Neural progenitor cell (in vitro differentiated cells): ENCODE results near the gene RASGRF1. TPM values are rescaled to one million over a fixed set of nuclear protein-coding genes. Genes with fewer than 3 reads are reported as not detected.

Source experiments
- DNase-seq: peaks from one replicate; pipeline ENCODE4 v3.0.0-alpha.2; 2016; ENCODE audit warnings: low spot score
- H2AFZ ChIP-seq: fragments of 200-600 bp; sonication (generic); replicated peaks from 2 replicates; pipeline ENCODE4 v1.6.1; 2016; ENCODE audit warnings: antibody characterized with exemption
- H3F3A ChIP-seq: fragments of 200-600 bp; sonication (generic); 2 replicates; pipeline ENCODE4 v1.6.1; 2016; ENCODE audit warnings: antibody characterized with exemption, low read depth
- H3K27ac ChIP-seq: fragments of 200-600 bp; sonication (generic); 2 replicates; pipeline ENCODE4 v1.5.1; 2016; ENCODE audit warnings: mild to moderate bottlenecking
- H3K27me3 ChIP-seq: fragments of 200-600 bp; sonication (generic); 2 replicates; pipeline ENCODE4 v1.6.1; 2016; ENCODE audit warnings: mild to moderate bottlenecking, moderate library complexity
- H3K36me3 ChIP-seq: fragments of 200-600 bp; sonication (generic); 2 replicates; pipeline ENCODE4 v1.5.1; 2016
- H3K4me1 ChIP-seq: fragments of 200-600 bp; sonication (generic); 2 replicates; pipeline ENCODE4 v1.6.1; 2016; ENCODE audit warnings: mixed run types
- H3K4me2 ChIP-seq: fragments of 200-600 bp; sonication (generic); 2 replicates; pipeline ENCODE4 v1.6.1; 2016
- H3K4me3 ChIP-seq: fragments of 200-600 bp; sonication (generic); 2 replicates; pipeline ENCODE4 v1.5.1; 2016
- H3K79me2 ChIP-seq: fragments of 200-600 bp; sonication (generic); 2 replicates; pipeline ENCODE4 v1.6.1; 2016; ENCODE audit warnings: low read depth
- H3K9ac ChIP-seq: fragments of 200-600 bp; sonication (generic); 2 replicates; pipeline ENCODE4 v1.6.1; 2016
- H3K9me3 ChIP-seq: fragments of 200-600 bp; sonication (generic); 2 replicates; pipeline ENCODE4 v1.5.1; 2016; ENCODE audit warnings: low read depth
- H4K20me1 ChIP-seq: fragments of 200-600 bp; sonication (generic); 2 replicates; pipeline ENCODE4 v1.6.1; 2016; ENCODE audit warnings: low read depth
- H3K27ac Mint-ChIP-seq: 3 replicates; pipeline ENCODE4 v1.8.0; 2021; ENCODE audit warnings: mixed read lengths
- H3K27me3 Mint-ChIP-seq: 2 replicates; pipeline ENCODE4 v1.8.0; 2022; ENCODE audit warnings: low read depth, mild to moderate bottlenecking, inconsistent platforms, moderate library complexity, mixed read lengths; ENCODE audit not compliant: insufficient read depth
- H3K36me3 Mint-ChIP-seq: 3 replicates; pipeline ENCODE4 v1.8.0; 2021; ENCODE audit warnings: mixed read lengths
- H3K4me1 Mint-ChIP-seq: 3 replicates; pipeline ENCODE4 v1.8.0; 2021; ENCODE audit warnings: mixed read lengths
- H3K4me3 Mint-ChIP-seq: 3 replicates; pipeline ENCODE4 v1.8.0; 2021; ENCODE audit warnings: mild to moderate bottlenecking, moderate library complexity, mixed read lengths
- H3K9me3 Mint-ChIP-seq: 3 replicates; pipeline ENCODE4 v1.8.0; 2020; ENCODE audit warnings: mixed read lengths
- CTCF ChIP-seq: fragments of 200-600 bp; sonication (generic); IDR thresholded peaks from 2 replicates; pipeline ENCODE4 v1.5.1; 2017; ENCODE audit warnings: antibody characterized with exemption, mild to moderate bottlenecking
- EZH2 ChIP-seq: fragments of 200-600 bp; sonication (generic); IDR thresholded peaks from 2 replicates; pipeline ENCODE4 v1.6.1; 2017; ENCODE audit warnings: antibody characterized with exemption, mild to moderate bottlenecking, moderate library complexity
- EZH2phosphoT487 ChIP-seq: fragments of 200-600 bp; sonication (generic); IDR thresholded peaks from 2 replicates; pipeline ENCODE4 v1.6.1; 2017; ENCODE audit warnings: antibody characterized with exemption
- total RNA-seq: library from RNA; depleted of rRNA; stranded (reverse); fragments of >200 nt; gene quantifications from 2 replicates; pipeline ENCODE4 v1.2.3, GENCODE V29; 2015; ENCODE audit warnings: low replicate concordance

The RASGRF1 gene
- total RNA-seq, 1 donor from 2014 or later, result 0.22 TPM

GRCh38 chr15:78983146-78983918 is 107.2 kb downstream of the RASGRF1 start:
- H3K27ac Mint-ChIP-seq, result no peak overlapping the region
- H3F3A ChIP-seq, result no peaks in the 10 kb centered on the region
- peaks cover 14% of the 10 kb centered on the region for H3K27me3 Mint-ChIP-seq
- H3K79me2 ChIP-seq, result no peaks in the 10 kb centered on the region
- no peak overlapping the region for H3K9ac ChIP-seq
- no peak overlapping the region for H2AFZ ChIP-seq
- DNase-seq, result no peak
- TF ChIP-seq CTCF, result no peak
- no peak for TF ChIP-seq EZH2
- TF ChIP-seq EZH2phosphoT487, result no peak
- H3K36me3 ChIP-seq, result no peaks in the 10 kb centered on the region
- no peaks in the 10 kb centered on the region for H3K36me3 Mint-ChIP-seq
- H3K9me3 ChIP-seq, result no peaks in the 10 kb centered on the region
- H3K4me3 ChIP-seq, result no peak overlapping the region
- H3K4me1 Mint-ChIP-seq, result peaks cover 5% of the 10 kb centered on the region
- no peaks in the 10 kb centered on the region for H3K4me1 ChIP-seq
- no peak overlapping the region for H3K4me2 ChIP-seq
- H3K27ac ChIP-seq, result no peak overlapping the region
- no peaks in the 10 kb centered on the region for H4K20me1 ChIP-seq
- H3K9me3 Mint-ChIP-seq, result no peaks in the 10 kb centered on the region
- no peaks in the 10 kb centered on the region for H3K27me3 ChIP-seq
- H3K4me3 Mint-ChIP-seq, result no peak overlapping the region

GRCh38 chr15:78982736-78983135 is 107.8 kb downstream of the RASGRF1 start:
- Histone ChIP-seq H3K9me3 (no peaks in the 10 kb centered on the region), H3K27me3 (no peaks in the 10 kb centered on the region), H3K79me2 (no peaks in the 10 kb centered on the region), H3K9ac (no peak overlapping the region), H3K27ac (no peak overlapping the region), H4K20me1 (no peaks in the 10 kb centered on the region), H3K4me1 (no peaks in the 10 kb centered on the region), H2AFZ (no peak overlapping the region), H3K4me2 (no peak overlapping the region), H3F3A (no peaks in the 10 kb centered on the region), H3K36me3 (no peaks in the 10 kb centered on the region), H3K4me3 (no peak overlapping the region)
- H3K27ac Mint-ChIP-seq, result no peak overlapping the region
- no peaks in the 10 kb centered on the region for H3K9me3 Mint-ChIP-seq
- H3K4me3 Mint-ChIP-seq, result no peak overlapping the region
- DNase-seq, result no peak
- no peaks in the 10 kb centered on the region for H3K36me3 Mint-ChIP-seq
- H3K4me1 Mint-ChIP-seq, result peaks cover 8% of the 10 kb centered on the region
- TF ChIP-seq CTCF, result no peak
- no peak for TF ChIP-seq EZH2
- TF ChIP-seq EZH2phosphoT487, result no peak
- peaks cover 11% of the 10 kb centered on the region for H3K27me3 Mint-ChIP-seq

- Histone ChIP-seq H3K36me3 (no peaks in the 10 kb centered on the region), H3K4me1 (no peaks in the 10 kb centered on the region), H3F3A (no peaks in the 10 kb centered on the region), H3K9me3 (no peaks in the 10 kb centered on the region), H3K27me3 (no peaks in the 10 kb centered on the region), H3K4me2 (no peak overlapping the region), H2AFZ (no peak overlapping the region), H3K27ac (no peak overlapping the region), H4K20me1 (no peaks in the 10 kb centered on the region), H3K79me2 (no peaks in the 10 kb centered on the region), H3K4me3 (no peak overlapping the region), H3K9ac (no peak overlapping the region)
- no peaks in the 10 kb centered on the region for H3K9me3 Mint-ChIP-seq
- H3K27me3 Mint-ChIP-seq, result peaks cover 12% of the 10 kb centered on the region
- no peaks in the 10 kb centered on the region for H3K36me3 Mint-ChIP-seq
- H3K4me3 Mint-ChIP-seq, result no peak overlapping the region
- no peak for TF ChIP-seq EZH2
- no peak for TF ChIP-seq EZH2phosphoT487
- no peak for TF ChIP-seq CTCF
- H3K27ac Mint-ChIP-seq, result no peak overlapping the region
- no peak for DNase-seq
- peaks cover 11% of the 10 kb centered on the region for H3K4me1 Mint-ChIP-seq
Observed at GRCh38 chr15:78981532-78982313, 108.9 kb downstream of the RASGRF1 start.
